SU-DHL-6 (cell line): ENCODE results near the gene FUT1.
A peak's percentile ranks its signal among the peaks of the same experiment; 100 is the strongest.

Experiments
- H2AFZ ChIP-seq: fragments of 200-600 bp; sonication (generic); 2 replicates; pipeline ENCODE4 v1.6.1; 2014; ENCODE audit warnings: low read depth, mild to moderate bottlenecking, moderate library complexity, mixed read lengths, antibody characterized with exemption, low read length; ENCODE audit not compliant: severe bottlenecking
- H3F3A ChIP-seq: fragments of 200-600 bp; shearing (Covaris generic); 2 replicates; pipeline ENCODE4 v1.6.0; 2016; ENCODE audit warnings: antibody characterized with exemption, mild to moderate bottlenecking; ENCODE audit not compliant: insufficient read depth
- H3K27ac ChIP-seq: fragments of 200-600 bp; sonication (generic); 2 replicates; pipeline ENCODE4 v1.5.1; 2016; ENCODE audit warnings: low read depth, mild to moderate bottlenecking, low read length, moderate library complexity, mixed read lengths
- H3K27me3 ChIP-seq: fragments of 200-600 bp; sonication (generic), shearing (Covaris generic); 2 replicates; pipeline ENCODE4 v1.6.0; 2014; ENCODE audit warnings: mild to moderate bottlenecking, low read length
- H3K36me3 ChIP-seq: fragments of 200-600 bp; sonication (generic); 2 replicates; pipeline ENCODE4 v1.6.1; 2014; ENCODE audit warnings: mild to moderate bottlenecking, low read length, mixed read lengths
- H3K4me2 ChIP-seq: fragments of 300-600, 200-600 bp; shearing (Covaris generic), sonication (generic); 2 replicates; pipeline ENCODE4 v1.6.0; 2014; ENCODE audit warnings: low read length, low read depth, mild to moderate bottlenecking; ENCODE audit not compliant: poor library complexity, severe bottlenecking
- H3K4me3 ChIP-seq: fragments of 200-600 bp; sonication (generic); 2 replicates; pipeline ENCODE4 v1.5.1; 2014; ENCODE audit warnings: antibody characterized with exemption, low read length, mild to moderate bottlenecking, mixed read lengths; ENCODE audit not compliant: insufficient read depth, poor library complexity, severe bottlenecking
- H3K79me2 ChIP-seq: fragments of 200-600 bp; sonication (generic); 2 replicates; pipeline ENCODE4 v1.6.1; 2014; ENCODE audit warnings: mild to moderate bottlenecking, low read length, moderate library complexity; ENCODE audit not compliant: insufficient read depth
- H3K9ac ChIP-seq: fragments of 200-600 bp; sonication (generic); 2 replicates; pipeline ENCODE4 v1.7.0; 2014; ENCODE audit warnings: mild to moderate bottlenecking, low read length
- H3K9me2 ChIP-seq: fragments of 200-600 bp; sonication (generic); replicated peaks from 2 replicates; pipeline ENCODE4 v1.6.1; 2014; ENCODE audit warnings: low read length; ENCODE audit not compliant: insufficient read depth
- H3K9me3 ChIP-seq: fragments of 200-600 bp; sonication (generic); 2 replicates; pipeline ENCODE4 v1.6.1; 2014; ENCODE audit warnings: low read length, mixed read lengths; ENCODE audit not compliant: insufficient read depth
- H4K20me1 ChIP-seq: fragments of 200-600 bp; sonication (generic); 2 replicates; pipeline ENCODE4 v1.6.1; 2014; ENCODE audit warnings: low read depth, mild to moderate bottlenecking, antibody characterized with exemption, low read length, moderate library complexity, mixed read lengths
- EZH2phosphoT487 ChIP-seq: fragments of 200-600 bp; sonication (generic), shearing (Covaris generic); conservative IDR thresholded peaks from 2 replicates; pipeline ENCODE4 v1.6.1; 2018; ENCODE audit warnings: mild to moderate bottlenecking, antibody characterized with exemption, low read length, moderate library complexity, mixed read lengths
- TF ChIP-seq, protein P1 (sequence below): fragments of 200-600 bp; sonication (generic); IDR thresholded peaks from one replicate; pipeline ENCODE4 v1.5.1; 2017; ENCODE audit warnings: antibody characterized with exemption, mild to moderate bottlenecking, low read length, moderate library complexity; ENCODE audit not compliant: insufficient read depth, poor library complexity, severe bottlenecking

The FUT1 gene

DNA sequence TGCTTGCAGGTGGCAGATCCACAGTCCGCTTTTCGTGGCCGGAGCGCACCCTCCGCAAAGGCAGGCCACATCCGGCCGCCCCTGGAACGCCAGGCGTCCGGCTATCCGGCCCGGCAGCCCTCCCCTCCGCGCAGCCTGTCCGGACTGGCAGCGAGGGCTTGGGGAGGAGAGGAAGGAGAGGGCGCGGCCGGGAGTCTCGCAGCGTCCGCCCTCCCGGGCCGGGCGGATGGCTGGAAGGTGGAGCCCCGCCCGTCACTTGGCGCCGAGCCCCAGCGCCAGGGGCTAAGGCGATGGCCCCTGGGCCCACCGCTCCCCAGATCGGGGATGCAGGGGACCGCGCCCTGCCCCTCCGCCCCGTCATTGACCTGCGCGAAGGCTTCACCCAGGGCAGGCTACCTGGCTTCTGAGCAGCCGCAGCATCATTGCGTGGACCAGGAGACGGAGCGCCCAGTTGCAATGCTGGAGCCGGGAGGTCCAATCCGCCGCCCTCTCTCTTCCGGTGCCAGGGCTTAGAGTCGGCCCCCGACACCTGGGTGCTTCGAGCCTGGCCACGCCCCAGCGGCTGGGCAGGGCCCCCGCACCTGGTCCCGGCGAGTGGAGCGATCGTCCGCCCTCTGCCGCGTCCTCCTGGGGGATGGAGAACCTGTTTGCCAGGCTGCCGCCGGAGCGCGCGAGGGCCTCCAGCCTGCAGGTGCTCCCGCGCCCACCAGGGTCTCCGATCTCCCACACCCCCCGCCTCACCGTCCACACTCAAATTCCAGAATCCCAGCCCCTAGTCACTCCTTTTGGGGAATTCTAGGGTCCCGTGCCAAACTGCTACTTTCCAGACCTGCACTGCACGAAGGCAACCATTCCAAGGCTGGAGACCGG lies at the start of gene FUT1:
Gene FUT1, minus strand, starts transcription at position 146 of the 870 bp plus-strand sequence. CDS start 1,360 bp downstream, outside the sequence.
- Histone ChIP-seq H3K36me3 (no peaks in the 10 kb centered on the region), H3F3A (no peaks in the 10 kb centered on the region), H3K9ac (peak within 1 kb of the TSS; percentile 28; the same call in 1 of the 2 replicates), H3K9me3 (no peaks in the 10 kb centered on the region), H3K4me3 (no peak within 1 kb of the TSS), H3K4me2 (peak within 1 kb of the TSS; percentile 47), H3K27ac (no peak within 1 kb of the TSS), H3K79me2 (no peaks in the 10 kb centered on the region), H3K27me3 (no peaks in the 10 kb centered on the region), H2AFZ (peak within 1 kb of the TSS; percentile 28), H3K9me2 (no peaks in the 10 kb centered on the region), H4K20me1 (no peaks in the 10 kb centered on the region)
- TF ChIP-seq, protein P1, sequence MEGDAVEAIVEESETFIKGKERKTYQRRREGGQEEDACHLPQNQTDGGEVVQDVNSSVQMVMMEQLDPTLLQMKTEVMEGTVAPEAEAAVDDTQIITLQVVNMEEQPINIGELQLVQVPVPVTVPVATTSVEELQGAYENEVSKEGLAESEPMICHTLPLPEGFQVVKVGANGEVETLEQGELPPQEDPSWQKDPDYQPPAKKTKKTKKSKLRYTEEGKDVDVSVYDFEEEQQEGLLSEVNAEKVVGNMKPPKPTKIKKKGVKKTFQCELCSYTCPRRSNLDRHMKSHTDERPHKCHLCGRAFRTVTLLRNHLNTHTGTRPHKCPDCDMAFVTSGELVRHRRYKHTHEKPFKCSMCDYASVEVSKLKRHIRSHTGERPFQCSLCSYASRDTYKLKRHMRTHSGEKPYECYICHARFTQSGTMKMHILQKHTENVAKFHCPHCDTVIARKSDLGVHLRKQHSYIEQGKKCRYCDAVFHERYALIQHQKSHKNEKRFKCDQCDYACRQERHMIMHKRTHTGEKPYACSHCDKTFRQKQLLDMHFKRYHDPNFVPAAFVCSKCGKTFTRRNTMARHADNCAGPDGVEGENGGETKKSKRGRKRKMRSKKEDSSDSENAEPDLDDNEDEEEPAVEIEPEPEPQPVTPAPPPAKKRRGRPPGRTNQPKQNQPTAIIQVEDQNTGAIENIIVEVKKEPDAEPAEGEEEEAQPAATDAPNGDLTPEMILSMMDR = no peak
- TF ChIP-seq EZH2phosphoT487 = no peak

DNA sequence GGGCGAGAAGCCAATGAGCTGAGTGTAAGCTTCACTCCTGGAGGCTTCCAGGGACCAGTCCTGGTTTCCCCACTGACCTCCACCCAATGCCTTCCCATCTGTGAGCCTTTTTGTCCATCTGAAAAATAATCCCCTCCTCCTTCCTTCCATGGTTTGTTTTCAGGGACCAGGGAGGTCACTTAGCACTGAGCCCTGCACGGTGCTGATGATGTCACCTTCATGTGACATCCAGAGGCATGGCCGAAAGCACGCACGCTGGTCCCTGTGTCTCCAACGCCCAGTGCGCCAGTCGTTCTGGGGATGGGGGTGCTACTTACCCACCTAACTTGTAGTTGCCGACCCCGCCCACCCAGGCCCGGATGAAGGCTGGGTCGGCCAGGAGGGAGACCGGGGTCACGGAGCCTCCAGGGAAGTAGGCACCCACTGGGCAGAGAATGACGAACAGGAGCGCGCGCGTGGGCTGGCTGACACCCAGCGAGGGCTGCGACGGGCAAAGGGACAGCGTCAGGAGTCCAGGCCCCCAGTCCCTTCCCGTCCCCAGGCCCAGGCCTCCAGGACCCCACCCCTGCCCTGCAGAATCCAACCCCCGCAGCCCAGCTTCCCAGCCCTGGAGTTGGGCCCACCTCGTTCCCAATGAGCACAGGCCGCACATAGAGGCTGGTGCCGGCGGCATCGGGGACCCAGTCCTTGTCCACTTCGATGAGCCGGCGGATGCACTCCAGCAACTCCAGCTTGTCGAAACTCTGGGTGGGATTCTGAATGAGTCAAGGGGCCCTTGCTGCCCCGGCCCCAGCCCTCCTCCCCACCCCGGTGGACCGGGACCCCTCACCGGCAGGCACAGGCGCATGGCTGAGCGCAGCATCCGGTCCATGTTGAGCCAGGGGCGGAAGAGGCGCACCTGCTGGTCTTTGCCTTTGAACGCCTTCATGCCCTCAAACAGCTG lies 47.2 kb upstream of the FUT1 start:
- no peak overlapping the region for H3K4me2 ChIP-seq

DNA sequence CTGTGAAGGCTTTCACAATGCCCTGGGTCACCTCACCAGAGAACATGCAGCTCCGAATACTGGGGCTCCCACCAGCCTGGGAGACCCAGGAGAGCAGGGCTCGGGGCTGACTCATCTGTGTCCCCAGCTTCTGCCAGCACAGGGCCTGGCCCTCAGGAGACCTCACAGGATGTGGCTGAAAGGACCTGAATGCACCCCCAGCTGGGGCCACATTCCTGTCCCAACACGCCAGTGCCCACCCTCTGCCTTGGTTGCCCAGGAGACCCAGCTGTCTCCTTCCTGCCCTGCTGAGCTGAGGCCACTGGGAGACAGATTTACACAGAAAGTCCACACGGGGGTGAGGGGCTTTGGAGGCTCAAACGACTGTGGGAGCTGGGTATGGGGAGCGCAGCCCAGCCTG lies 46.5 kb upstream of the FUT1 start:
- Histone ChIP-seq H3K4me3 (no peak overlapping the region), H2AFZ (no peak overlapping the region), H3K36me3 (no peaks in the 10 kb centered on the region), H3K9me3 (no peaks in the 10 kb centered on the region), H3K79me2 (no peaks in the 10 kb centered on the region), H3K27ac (no peak overlapping the region), H3K9ac (no peak overlapping the region), H3K9me2 (no peaks in the 10 kb centered on the region), H3F3A (no peaks in the 10 kb centered on the region), H3K27me3 (no peaks in the 10 kb centered on the region), H4K20me1 (no peaks in the 10 kb centered on the region), H3K4me2 (no peak overlapping the region)
- TF ChIP-seq, protein P1 = no peak
- no peak for TF ChIP-seq EZH2phosphoT487

More for the DNA sequence above, 47.2 kb upstream of the FUT1 start:
- no peaks in the 10 kb centered on the region for H3F3A ChIP-seq
- H3K79me2 ChIP-seq = no peaks in the 10 kb centered on the region
- no peaks in the 10 kb centered on the region for H3K9me3 ChIP-seq
- no peak overlapping the region for H3K9ac ChIP-seq
- H3K9me2 ChIP-seq = no peaks in the 10 kb centered on the region
- H3K36me3 ChIP-seq = no peaks in the 10 kb centered on the region
- no peak overlapping the region for H3K27ac ChIP-seq
- TF ChIP-seq, protein P1 = no peak
- TF ChIP-seq EZH2phosphoT487 = no peak
- no peaks in the 10 kb centered on the region for H3K27me3 ChIP-seq
- no peak overlapping the region for H2AFZ ChIP-seq
- no peaks in the 10 kb centered on the region for H4K20me1 ChIP-seq
- H3K4me3 ChIP-seq = no peak overlapping the region
